ENCODE data around the gene PIGK.

DNA sequence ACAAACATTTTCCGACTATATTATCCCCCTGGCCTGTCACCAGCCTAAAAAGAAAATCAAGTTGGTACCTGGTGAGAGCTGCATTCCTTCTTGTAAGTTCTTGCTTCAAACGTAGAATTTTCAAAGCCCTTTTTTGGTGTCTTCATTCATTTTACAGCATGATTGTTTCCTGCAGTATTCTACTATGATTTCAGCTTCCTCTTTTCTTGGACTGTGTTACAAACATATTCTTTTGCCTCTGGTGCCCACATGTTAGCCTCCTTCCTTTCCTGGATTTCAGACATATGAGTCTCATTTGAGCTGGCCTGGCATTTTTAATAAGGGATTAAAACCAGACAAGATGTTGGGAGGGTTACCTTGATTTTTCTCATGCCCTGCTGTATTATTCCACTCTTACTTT is 142.5 kb downstream of the PIGK start:
- TF ChIP-seq, protein P1, sequence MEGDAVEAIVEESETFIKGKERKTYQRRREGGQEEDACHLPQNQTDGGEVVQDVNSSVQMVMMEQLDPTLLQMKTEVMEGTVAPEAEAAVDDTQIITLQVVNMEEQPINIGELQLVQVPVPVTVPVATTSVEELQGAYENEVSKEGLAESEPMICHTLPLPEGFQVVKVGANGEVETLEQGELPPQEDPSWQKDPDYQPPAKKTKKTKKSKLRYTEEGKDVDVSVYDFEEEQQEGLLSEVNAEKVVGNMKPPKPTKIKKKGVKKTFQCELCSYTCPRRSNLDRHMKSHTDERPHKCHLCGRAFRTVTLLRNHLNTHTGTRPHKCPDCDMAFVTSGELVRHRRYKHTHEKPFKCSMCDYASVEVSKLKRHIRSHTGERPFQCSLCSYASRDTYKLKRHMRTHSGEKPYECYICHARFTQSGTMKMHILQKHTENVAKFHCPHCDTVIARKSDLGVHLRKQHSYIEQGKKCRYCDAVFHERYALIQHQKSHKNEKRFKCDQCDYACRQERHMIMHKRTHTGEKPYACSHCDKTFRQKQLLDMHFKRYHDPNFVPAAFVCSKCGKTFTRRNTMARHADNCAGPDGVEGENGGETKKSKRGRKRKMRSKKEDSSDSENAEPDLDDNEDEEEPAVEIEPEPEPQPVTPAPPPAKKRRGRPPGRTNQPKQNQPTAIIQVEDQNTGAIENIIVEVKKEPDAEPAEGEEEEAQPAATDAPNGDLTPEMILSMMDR (IDR thresholded peaks at IDR 0.05) = no peak
- TF ChIP-seq POLR2A (IDR thresholded peaks at IDR 0.05) = no peak
